ENCODE measurements around the gene EFCAB6. TPM values are rescaled to one million over a fixed set of nuclear protein-coding genes. Genes with fewer than 3 reads are reported as not detected.
A peak's percentile ranks its signal among the peaks of the same experiment; 100 is the strongest.

The EFCAB6 gene
- total RNA-seq, 1 experiment from 2014 or later = 0.54 TPM

GRCh38 chr22:43530349-43531201 is 281.5 kb downstream of the EFCAB6 start:
- DNase-seq (ENCODE audit: low read depth) = no peak

- no peak for DNase-seq (ENCODE audit: low read depth)
These were observed 282.2 kb downstream of the EFCAB6 start for GRCh38 chr22:43529934-43530333.

- DNase-seq (ENCODE audit: low read depth) = no peak
These were observed 282.6 kb downstream of the EFCAB6 start for GRCh38 chr22:43529461-43529860.

- DNase-seq (ENCODE audit: low read depth) = no peak
These were observed 283.3 kb downstream of the EFCAB6 start for GRCh38 chr22:43528601-43529360.

- no peak for DNase-seq (ENCODE audit: low read depth)
These were observed 285.2 kb downstream of the EFCAB6 start for GRCh38 chr22:43526946-43527345.

GRCh38 chr22:43526117-43526655 is 285.9 kb downstream of the EFCAB6 start:
- DNase-seq (ENCODE audit: low read depth) = no peak

GRCh38 chr22:43521716-43522115 is 290.4 kb downstream of the EFCAB6 start:
- DNase-seq (ENCODE audit: low read depth) = peak; percentile 47

- no peak for DNase-seq (ENCODE audit: low read depth)
These were observed 291.5 kb downstream of the EFCAB6 start for GRCh38 chr22:43520632-43521039.

GRCh38 chr22:43516996-43517635 is 295.0 kb downstream of the EFCAB6 start:
- DNase-seq (ENCODE audit: low read depth) = no peak

- no peak for DNase-seq (ENCODE audit: low read depth)
These were observed 295.7 kb downstream of the EFCAB6 start for GRCh38 chr22:43516386-43516785.

- no peak for DNase-seq (ENCODE audit: low read depth)
These were observed 296.2 kb downstream of the EFCAB6 start for GRCh38 chr22:43515902-43516301.

- DNase-seq (ENCODE audit: low read depth) = no peak
These were observed 296.7 kb downstream of the EFCAB6 start for GRCh38 chr22:43515411-43515810.

GRCh38 chr22:43514476-43515157 is 297.5 kb downstream of the EFCAB6 start:
- DNase-seq (ENCODE audit: low read depth) = no peak

- DNase-seq (ENCODE audit: low read depth) = no peak
These were observed 299.8 kb downstream of the EFCAB6 start for GRCh38 chr22:43512279-43512678.

- no peak for DNase-seq (ENCODE audit: low read depth)
These were observed 300.7 kb downstream of the EFCAB6 start for GRCh38 chr22:43511276-43511910.

- DNase-seq (ENCODE audit: low read depth) = no peak
These were observed 301.6 kb downstream of the EFCAB6 start for GRCh38 chr22:43510281-43511070.

- no peak for DNase-seq (ENCODE audit: low read depth)
These were observed 302.8 kb downstream of the EFCAB6 start for GRCh38 chr22:43509337-43509736.

GRCh38 chr22:43508489-43508888 is 303.6 kb downstream of the EFCAB6 start:
- DNase-seq (ENCODE audit: low read depth) = no peak

GRCh38 chr22:43507235-43507634 is 304.9 kb downstream of the EFCAB6 start:
- no peak for DNase-seq (ENCODE audit: low read depth)

- DNase-seq (ENCODE audit: low read depth) = no peak
These were observed 305.6 kb downstream of the EFCAB6 start for GRCh38 chr22:43506487-43506886.

Measured in M059J (cell line).